PC-9 (cell line): ENCODE results near the gene NELL1. TPM values are rescaled to one million over a fixed set of nuclear protein-coding genes. Genes with fewer than 3 reads are reported as not detected.

Source experiments
- BruUV-seq: library from RNA; stranded (reverse); fragments of 400-500 nt; replicated peaks from 2 replicates; lab custom pipeline; 2021; lab: Mats Ljungman, UMichigan
- CTCF ChIA-PET: fragments of 300-600 bp; sonication (Branson Sonifier 250); formaldehyde crosslinking; loops from one replicate; lab custom pipeline; 2022; ENCODE audit warnings: antibody characterized with exemption; lab: Charles Lee
- POLR2A ChIA-PET: fragments of 300-600 bp; sonication (Branson Sonifier 250); formaldehyde crosslinking; loops from one replicate; lab custom pipeline; 2022; ENCODE audit warnings: antibody characterized with exemption; ENCODE audit not compliant: unreplicated experiment; lab: Charles Lee
- DNase-seq, 2 experiments: peaks; one replicate each; pipeline versions ENCODE4 v3.0.0 to v3.0.0-alpha.2; 2015 to 2022; ENCODE audit warnings: mixed read lengths in 1 of 2
- H2AFZ ChIP-seq: fragments of 200-600 bp; sonication (generic); 2 replicates; pipeline ENCODE4 v1.8.1; 2017; ENCODE audit warnings: antibody characterized with exemption
- H3F3A ChIP-seq: fragments of 200-600 bp; sonication (generic); 2 replicates; pipeline ENCODE4 v1.8.1; 2017; ENCODE audit warnings: antibody characterized with exemption, mild to moderate bottlenecking, low read depth; ENCODE audit not compliant: insufficient read depth
- H3K27ac ChIP-seq: fragments of 200-600 bp; sonication (generic); 2 replicates; pipeline ENCODE4 v1.6.1; 2016; ENCODE audit warnings: mixed run types
- H3K27me3 ChIP-seq: fragments of 200-600 bp; sonication (generic); 2 replicates; pipeline ENCODE4 v1.6.1; 2016; ENCODE audit warnings: low read depth, mixed run types; ENCODE audit not compliant: insufficient read depth
- H3K36me3 ChIP-seq: fragments of 200-600 bp; sonication (generic); 2 replicates; pipeline ENCODE4 v1.6.1; 2016; ENCODE audit warnings: low read depth, mixed run types
- H3K4me1 ChIP-seq: fragments of 200-600 bp; sonication (generic); replicated peaks from 2 replicates; pipeline ENCODE4 v1.6.1; 2016; ENCODE audit warnings: mixed run types; ENCODE audit not compliant: insufficient read depth
- H3K4me2 ChIP-seq: fragments of 200-600 bp; sonication (generic); 2 replicates; pipeline ENCODE4 v1.6.1; 2017; ENCODE audit warnings: mixed run types
- H3K4me3 ChIP-seq: fragments of 200-600 bp; sonication (generic); 2 replicates; pipeline ENCODE4 v1.6.1; 2016; ENCODE audit warnings: mixed run types
- H3K79me2 ChIP-seq: fragments of 200-600 bp; sonication (generic); 2 replicates; pipeline ENCODE4 v1.6.1; 2017; ENCODE audit warnings: low read depth, mixed run types
- H3K9me2 ChIP-seq: fragments of 200-600 bp; sonication (generic); 2 replicates; pipeline ENCODE4 v1.8.1; 2017; ENCODE audit warnings: mild to moderate bottlenecking; ENCODE audit not compliant: insufficient read depth
- H3K9me3 ChIP-seq: fragments of 200-600 bp; sonication (generic); 2 replicates; pipeline ENCODE4 v1.8.1; 2016; ENCODE audit warnings: low read depth; ENCODE audit not compliant: insufficient read depth
- H4K20me1 ChIP-seq: fragments of 200-600 bp; sonication (generic); 2 replicates; pipeline ENCODE4 v1.8.1; 2017; ENCODE audit not compliant: insufficient read depth
- CTCF ChIP-seq: fragments of 200-600 bp; sonication (generic); conservative IDR thresholded peaks from 2 replicates; pipeline ENCODE4 v1.6.1; 2017; ENCODE audit warnings: mixed run types, antibody characterized with exemption, mild to moderate bottlenecking, moderate library complexity
- EZH2 ChIP-seq: fragments of 200-600 bp; sonication (generic); IDR thresholded peaks from 2 replicates; pipeline ENCODE4 v1.8.0; 2017; ENCODE audit warnings: antibody characterized with exemption, low read depth
- intact Hi-C: fragments of 100-400 bp; cut with micrococcal nuclease; formaldehyde crosslinking; loops from one replicate; pipeline ENCODE4 v1.10.0; 2022; ENCODE audit not compliant: unreplicated experiment
- total RNA-seq: library from RNA; stranded (reverse); gene quantifications from 2 replicates; pipeline ENCODE4 v1.2.3, GENCODE V29; 2021

The NELL1 gene
- total RNA-seq, 1 experiment from 2014 or later, result not detected

GRCh38 chr11:21169639-21170038 lies 500.3 kb downstream of the NELL1 start:
- DNase-seq, result no peak
- H3K27ac ChIP-seq, result no peak overlapping the region
- no peak overlapping the region for H3K4me3 ChIP-seq
- intact Hi-C loops, result no loop called here
- no TSS peak for BruUV-seq
- H4K20me1 ChIP-seq, result no peaks in the 10 kb centered on the region
- no peaks in the 10 kb centered on the region for H3K9me2 ChIP-seq
- H3K27me3 ChIP-seq, result no peaks in the 10 kb centered on the region
- no peaks in the 10 kb centered on the region for H3K36me3 ChIP-seq
- H3K9me3 ChIP-seq, result no peaks in the 10 kb centered on the region
- ChIA-PET POLR2A (no interaction called here), CTCF (no interaction called here)
- no peaks in the 10 kb centered on the region for H3K4me1 ChIP-seq
- no peak overlapping the region for H2AFZ ChIP-seq
- H3F3A ChIP-seq, result no peaks in the 10 kb centered on the region
- H3K79me2 ChIP-seq, result no peaks in the 10 kb centered on the region
- TF ChIP-seq EZH2 (no peak), CTCF (no peak)
- no peak overlapping the region for H3K4me2 ChIP-seq

GRCh38 chr11:21173476-21173875 lies 504.1 kb downstream of the NELL1 start:
- no TSS peak for BruUV-seq
- DNase-seq, result no peak
- Histone ChIP-seq H3K4me1 (no peaks in the 10 kb centered on the region), H3K4me3 (no peak overlapping the region), H2AFZ (no peak overlapping the region), H4K20me1 (no peaks in the 10 kb centered on the region), H3K9me2 (no peaks in the 10 kb centered on the region), H3K79me2 (no peaks in the 10 kb centered on the region), H3K9me3 (no peaks in the 10 kb centered on the region), H3K36me3 (no peaks in the 10 kb centered on the region), H3K27ac (no peak overlapping the region), H3K4me2 (no peak overlapping the region), H3K27me3 (no peaks in the 10 kb centered on the region), H3F3A (no peaks in the 10 kb centered on the region)
- ChIA-PET POLR2A (no interaction called here), CTCF (no interaction called here)
- no peak for TF ChIP-seq CTCF
- TF ChIP-seq EZH2, result no peak
- intact Hi-C loops, result no loop called here

- no peak for DNase-seq
Observed at GRCh38 chr11:21174781-21175180, 505.4 kb downstream of the NELL1 start.

More at GRCh38 chr11:21174781-21175180, 505.4 kb downstream of the NELL1 start:
- intact Hi-C loops, result no loop called here
- no peaks in the 10 kb centered on the region for H3K79me2 ChIP-seq
- H3K9me3 ChIP-seq, result no peaks in the 10 kb centered on the region
- CTCF ChIA-PET, result no interaction called here
- H3K36me3 ChIP-seq, result no peaks in the 10 kb centered on the region
- H3K9me2 ChIP-seq, result no peaks in the 10 kb centered on the region
- no peaks in the 10 kb centered on the region for H3K27me3 ChIP-seq
- H3K27ac ChIP-seq, result no peak overlapping the region
- no peak for TF ChIP-seq EZH2
- TF ChIP-seq CTCF, result no peak
- no peaks in the 10 kb centered on the region for H3K4me1 ChIP-seq
- no peak overlapping the region for H3K4me3 ChIP-seq
- H3K4me2 ChIP-seq, result no peak overlapping the region
- no peak overlapping the region for H2AFZ ChIP-seq
- no peaks in the 10 kb centered on the region for H3F3A ChIP-seq
- BruUV-seq, result no TSS peak
- POLR2A ChIA-PET, result no interaction called here
- H4K20me1 ChIP-seq, result no peaks in the 10 kb centered on the region
